OCI-LY1 (cell line): ENCODE results near the gene PAEP.

Source experiments
- H2AFZ ChIP-seq: fragments of 200-600 bp; sonication (generic), shearing (Covaris generic); 2 replicates; pipeline ENCODE4 v1.6.0; 2014; ENCODE audit warnings: antibody characterized with exemption, mild to moderate bottlenecking, low read length
- H3F3A ChIP-seq: fragments of 200-600 bp; sonication (generic), shearing (Covaris generic); 2 replicates; pipeline ENCODE4 v1.6.0; 2014; ENCODE audit warnings: mild to moderate bottlenecking, antibody characterized with exemption, low read length, moderate library complexity; ENCODE audit not compliant: insufficient read depth
- H3K27ac ChIP-seq: fragments of 200-600 bp; sonication (generic); 2 replicates; pipeline ENCODE4 v1.5.1; 2014; ENCODE audit warnings: low read length, mixed run types, mild to moderate bottlenecking, low read depth; ENCODE audit not compliant: poor library complexity, severe bottlenecking
- H3K27me3 ChIP-seq: fragments of 200-600 bp; sonication (generic); 2 replicates; pipeline ENCODE4 v1.6.0; 2014; ENCODE audit warnings: antibody characterized with exemption, mild to moderate bottlenecking, low read length, moderate library complexity; ENCODE audit not compliant: insufficient read depth
- H3K36me3 ChIP-seq: fragments of 200-600 bp; sonication (generic); 2 replicates; pipeline ENCODE4 v1.6.1; 2014; ENCODE audit warnings: mild to moderate bottlenecking, antibody characterized with exemption, low read length, moderate library complexity, mixed read lengths; ENCODE audit not compliant: insufficient read depth
- H3K4me1 ChIP-seq: fragments of 200-600 bp; sonication (generic); 2 replicates; pipeline ENCODE4 v1.5.1; 2014; ENCODE audit warnings: mild to moderate bottlenecking, low read length, moderate library complexity; ENCODE audit not compliant: insufficient read depth, severe bottlenecking
- H3K4me2 ChIP-seq: fragments of 200-600 bp; sonication (generic), shearing (Covaris generic); 2 replicates; pipeline ENCODE4 v1.6.1; 2014; ENCODE audit warnings: low read length
- H3K4me3 ChIP-seq: fragments of 200-600 bp; sonication (generic); 2 replicates; pipeline ENCODE4 v1.5.1; 2014; ENCODE audit warnings: low read length, low read depth, mild to moderate bottlenecking, mixed read lengths; ENCODE audit not compliant: poor library complexity, severe bottlenecking
- H3K79me2 ChIP-seq: fragments of 200-600 bp; shearing (Covaris generic); 2 replicates; pipeline ENCODE4 v1.6.1; 2016; ENCODE audit warnings: mixed run types, low read length, mixed read lengths; ENCODE audit not compliant: insufficient read depth
- H3K9ac ChIP-seq: fragments of 200-600 bp; sonication (generic), shearing (Covaris generic); 2 replicates; pipeline ENCODE4 v1.6.1; 2014; ENCODE audit warnings: mild to moderate bottlenecking, low read length, mixed read lengths
- H3K9me2 ChIP-seq: fragments of 200-600 bp; sonication (generic), shearing (Covaris generic); 2 replicates; pipeline ENCODE4 v1.6.1; 2014; ENCODE audit warnings: low read depth, mild to moderate bottlenecking, low read length, mixed read lengths
- H3K9me3 ChIP-seq: fragments of 200-600 bp; shearing (Covaris generic); 2 replicates; pipeline ENCODE4 v1.6.1; 2014; ENCODE audit warnings: low read length, mixed read lengths
- H4K20me1 ChIP-seq: fragments of 200-600 bp; sonication (generic), shearing (Covaris generic); 2 replicates; pipeline ENCODE4 v1.6.0; 2016; ENCODE audit warnings: mild to moderate bottlenecking, low read length; ENCODE audit not compliant: insufficient read depth
- EZH2 ChIP-seq: fragments of 200-600 bp; sonication (generic), shearing (Covaris generic); IDR thresholded peaks from 2 replicates; pipeline ENCODE4 v1.8.0; 2017; ENCODE audit warnings: borderline replicate concordance, mixed run types, mild to moderate bottlenecking, antibody characterized with exemption, low read length, moderate library complexity, mixed read lengths
- TF ChIP-seq, protein P1 (sequence below): fragments of 200-600 bp; sonication (generic), shearing (Covaris generic); IDR thresholded peaks from 2 replicates; pipeline ENCODE4 v1.5.1; 2017; ENCODE audit warnings: mild to moderate bottlenecking, antibody characterized with exemption, low read length, moderate library complexity, mixed read lengths

PAEP gene

DNA sequence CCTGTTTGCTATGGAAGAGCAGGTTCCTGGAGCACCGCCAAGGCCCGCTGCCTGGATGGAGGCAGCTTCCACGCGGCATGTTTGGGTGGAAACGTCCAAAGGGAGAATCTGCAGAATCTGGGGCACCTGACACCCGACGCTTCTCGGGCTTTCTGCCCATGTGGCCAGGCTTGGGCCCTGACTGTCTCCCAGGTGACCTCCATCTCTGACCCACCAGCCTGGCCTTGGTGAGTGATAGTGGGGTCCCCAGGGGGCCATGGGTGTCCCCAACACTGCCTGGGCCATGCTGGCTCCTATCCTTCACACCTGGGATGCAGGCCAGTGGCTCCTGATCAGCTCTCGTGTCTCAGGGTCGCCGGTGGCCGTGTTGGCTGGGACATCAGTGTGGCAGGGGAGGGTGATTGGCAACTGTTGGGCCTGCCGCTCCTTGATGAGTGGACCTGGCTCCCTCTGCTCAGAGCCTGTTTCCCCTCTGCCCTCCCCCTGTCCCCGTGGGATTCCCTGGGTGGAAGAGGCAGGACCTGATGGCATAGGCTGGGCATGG is 43.8 kb downstream of the PAEP start:
- H3K9ac ChIP-seq = no peak overlapping the region
- no peak overlapping the region for H3K27ac ChIP-seq
- H4K20me1 ChIP-seq = no peaks in the 10 kb centered on the region
- H2AFZ ChIP-seq = no peak overlapping the region
- no peaks in the 10 kb centered on the region for H3F3A ChIP-seq
- H3K4me3 ChIP-seq = no peak overlapping the region
- no peaks in the 10 kb centered on the region for H3K36me3 ChIP-seq
- no peaks in the 10 kb centered on the region for H3K79me2 ChIP-seq
- no peak for TF ChIP-seq EZH2
- TF ChIP-seq, protein P1, sequence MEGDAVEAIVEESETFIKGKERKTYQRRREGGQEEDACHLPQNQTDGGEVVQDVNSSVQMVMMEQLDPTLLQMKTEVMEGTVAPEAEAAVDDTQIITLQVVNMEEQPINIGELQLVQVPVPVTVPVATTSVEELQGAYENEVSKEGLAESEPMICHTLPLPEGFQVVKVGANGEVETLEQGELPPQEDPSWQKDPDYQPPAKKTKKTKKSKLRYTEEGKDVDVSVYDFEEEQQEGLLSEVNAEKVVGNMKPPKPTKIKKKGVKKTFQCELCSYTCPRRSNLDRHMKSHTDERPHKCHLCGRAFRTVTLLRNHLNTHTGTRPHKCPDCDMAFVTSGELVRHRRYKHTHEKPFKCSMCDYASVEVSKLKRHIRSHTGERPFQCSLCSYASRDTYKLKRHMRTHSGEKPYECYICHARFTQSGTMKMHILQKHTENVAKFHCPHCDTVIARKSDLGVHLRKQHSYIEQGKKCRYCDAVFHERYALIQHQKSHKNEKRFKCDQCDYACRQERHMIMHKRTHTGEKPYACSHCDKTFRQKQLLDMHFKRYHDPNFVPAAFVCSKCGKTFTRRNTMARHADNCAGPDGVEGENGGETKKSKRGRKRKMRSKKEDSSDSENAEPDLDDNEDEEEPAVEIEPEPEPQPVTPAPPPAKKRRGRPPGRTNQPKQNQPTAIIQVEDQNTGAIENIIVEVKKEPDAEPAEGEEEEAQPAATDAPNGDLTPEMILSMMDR = no peak
- H3K4me2 ChIP-seq = no peak overlapping the region
- no peaks in the 10 kb centered on the region for H3K27me3 ChIP-seq
- H3K9me2 ChIP-seq = no peaks in the 10 kb centered on the region
- H3K4me1 ChIP-seq = no peaks in the 10 kb centered on the region
- H3K9me3 ChIP-seq = no peaks in the 10 kb centered on the region

DNA sequence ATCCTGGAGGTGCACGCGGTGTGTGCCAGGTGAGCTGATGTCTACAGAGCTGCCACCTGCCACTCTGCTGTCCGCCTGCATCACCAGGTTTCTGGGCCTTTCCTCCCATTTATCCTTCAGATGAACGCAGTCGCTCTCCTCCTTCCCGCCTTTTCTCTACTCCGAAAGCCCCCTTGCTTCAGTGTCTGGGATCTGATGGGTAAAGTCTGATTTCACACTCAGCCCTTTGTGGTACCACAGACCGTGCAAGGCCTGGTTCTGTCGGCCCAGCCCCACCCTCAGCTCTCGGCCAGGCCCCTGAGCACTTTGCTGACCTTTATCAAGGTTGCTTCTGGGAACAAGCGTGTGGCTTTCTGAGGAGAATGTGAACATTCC is 45.3 kb downstream of the PAEP start:
- H3F3A ChIP-seq = no peaks in the 10 kb centered on the region
- no peak overlapping the region for H3K4me2 ChIP-seq
- H3K27ac ChIP-seq = no peak overlapping the region
- H2AFZ ChIP-seq = no peak overlapping the region
- no peak overlapping the region for H3K9ac ChIP-seq
- H3K4me1 ChIP-seq = no peaks in the 10 kb centered on the region
- H3K27me3 ChIP-seq = no peaks in the 10 kb centered on the region
- no peaks in the 10 kb centered on the region for H3K36me3 ChIP-seq
- no peaks in the 10 kb centered on the region for H3K9me2 ChIP-seq
- H3K9me3 ChIP-seq = no peaks in the 10 kb centered on the region
- no peak for TF ChIP-seq EZH2
- TF ChIP-seq, protein P1 = no peak
- H3K4me3 ChIP-seq = no peak overlapping the region
- no peaks in the 10 kb centered on the region for H4K20me1 ChIP-seq
- no peaks in the 10 kb centered on the region for H3K79me2 ChIP-seq

DNA sequence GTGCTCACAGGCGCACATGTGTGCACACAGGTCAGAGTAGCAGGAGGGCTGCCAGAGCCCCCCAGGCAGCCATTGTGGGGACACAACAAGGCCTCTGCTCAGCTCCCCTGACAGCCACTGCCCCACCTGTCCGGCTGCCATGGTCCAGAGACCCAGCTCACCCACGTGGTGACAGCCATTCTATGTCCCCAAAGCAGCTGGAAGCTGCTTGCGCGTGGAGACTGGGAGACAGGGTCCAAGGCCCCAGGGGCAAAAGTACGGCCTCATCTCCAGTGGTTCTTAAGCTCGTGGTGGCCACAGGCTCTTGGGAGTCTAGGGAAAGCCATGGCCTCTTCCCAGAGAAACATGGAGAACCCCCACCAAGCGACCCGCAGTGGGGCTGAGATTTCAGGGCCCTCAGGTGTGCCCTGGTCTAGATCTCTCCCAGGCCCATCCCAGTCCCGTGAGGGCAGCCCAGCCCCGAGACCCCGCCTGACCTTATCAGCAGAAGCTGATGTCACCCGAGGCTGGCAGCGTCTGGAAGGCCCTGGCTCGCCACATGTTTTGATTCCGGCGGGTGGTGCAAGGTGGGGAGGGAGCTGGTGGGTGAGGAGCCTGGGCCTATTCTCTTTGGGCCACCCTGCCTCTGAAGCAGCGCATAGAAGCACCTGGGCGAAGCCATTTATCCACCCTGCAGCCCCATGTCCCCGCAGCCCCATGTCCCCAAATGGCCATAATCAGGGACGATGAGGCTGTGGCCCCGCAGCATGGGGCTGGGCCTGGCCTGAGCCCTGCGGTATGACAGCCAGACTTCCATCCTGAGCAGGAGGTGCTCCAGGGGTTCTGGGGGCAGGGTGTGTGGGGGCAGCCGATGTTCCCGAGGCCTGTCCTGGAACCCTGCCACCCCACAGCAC is 46.1 kb downstream of the PAEP start:
- no peak overlapping the region for H3K27ac ChIP-seq
- H3F3A ChIP-seq = no peaks in the 10 kb centered on the region
- H3K9ac ChIP-seq = no peak overlapping the region
- no peak for TF ChIP-seq EZH2
- TF ChIP-seq, protein P1 = no peak
- H2AFZ ChIP-seq = no peak overlapping the region
- H3K4me3 ChIP-seq = no peak overlapping the region
- no peaks in the 10 kb centered on the region for H3K36me3 ChIP-seq
- H3K79me2 ChIP-seq = no peaks in the 10 kb centered on the region
- H3K4me2 ChIP-seq = no peak overlapping the region
- H3K4me1 ChIP-seq = no peaks in the 10 kb centered on the region
- no peaks in the 10 kb centered on the region for H3K27me3 ChIP-seq
- H3K9me2 ChIP-seq = no peaks in the 10 kb centered on the region
- no peaks in the 10 kb centered on the region for H3K9me3 ChIP-seq
- no peaks in the 10 kb centered on the region for H4K20me1 ChIP-seq
